ENCODE results near the gene ZFTA. TPM values are rescaled to one million over a fixed set of nuclear protein-coding genes. Genes with fewer than 3 reads are reported as not detected.
"Not testable (repeated sequence)": the region's sequence is repeated elsewhere in the genome, so short reads cannot be mapped to it uniquely, and the experiment has no call there.

The ZFTA gene
- total RNA-seq, 2 donors from 2014 or later = 4.0 to 6.9 TPM

GRCh38 chr11:63802637-63803414 is 34.3 kb upstream of the ZFTA start:
- H3K36me3 Mint-ChIP-seq (ENCODE audit: insufficient read depth in 2 of 2) = no peaks in the 10 kb centered on the region
- H3K27ac Mint-ChIP-seq = no peak overlapping the region
- no peaks in the 10 kb centered on the region for H3K27me3 Mint-ChIP-seq (ENCODE audit: low read depth)
- H3K4me3 Mint-ChIP-seq = no peak overlapping the region
- no peaks in the 10 kb centered on the region for H3K4me1 Mint-ChIP-seq (ENCODE audit: low read depth)
- ATAC-seq (replicated peaks in 1 of 2) (no peak), DNase-seq (no peak)
- H3K9me3 Mint-ChIP-seq = no peaks in the 10 kb centered on the region

- no peak overlapping the region for H3K27ac Mint-ChIP-seq
- peaks cover 6% of the 10 kb centered on the region for H3K27me3 Mint-ChIP-seq (ENCODE audit: low read depth)
- no peaks in the 10 kb centered on the region for H3K4me1 Mint-ChIP-seq (ENCODE audit: low read depth)
- H3K9me3 Mint-ChIP-seq = no peaks in the 10 kb centered on the region
- H3K36me3 Mint-ChIP-seq (ENCODE audit: insufficient read depth in 2 of 2) = no peaks in the 10 kb centered on the region
- ATAC-seq (replicated peaks in 1 of 2) (no peak), DNase-seq (no peak)
- H3K4me3 Mint-ChIP-seq = no peak overlapping the region
Observed at GRCh38 chr11:63800921-63801320, 32.3 kb upstream of the ZFTA start.

- Mint-ChIP-seq H3K9me3 (peaks cover 5 to 9% of the 10 kb centered on the region in 2 donors), H3K36me3 (ENCODE audit: insufficient read depth in 2 of 2) (peaks cover 3 to 15% of the 10 kb centered on the region in 2 donors), H3K4me3 (no peak overlapping the region), H3K4me1 (ENCODE audit: low read depth) (no peaks in the 10 kb centered on the region), H3K27ac (no peak overlapping the region), H3K27me3 (ENCODE audit: low read depth) (peaks cover 6% of the 10 kb centered on the region)
- no peak for ATAC-seq (replicated peaks in 1 of 2)
- DNase-seq = no peak
Observed at GRCh38 chr11:63795066-63795465, 26.5 kb upstream of the ZFTA start.

GRCh38 chr11:63793161-63793560 is 24.6 kb upstream of the ZFTA start:
- no peak for ATAC-seq (replicated peaks in 1 of 2)
- no peaks in the 10 kb centered on the region for H3K4me1 Mint-ChIP-seq (ENCODE audit: low read depth)
- peaks cover 5 to 9% of the 10 kb centered on the region in 2 donors for H3K9me3 Mint-ChIP-seq
- peaks cover 3 to 16% of the 10 kb centered on the region in 2 donors for H3K36me3 Mint-ChIP-seq (ENCODE audit: insufficient read depth in 2 of 2)
- peaks cover 6% of the 10 kb centered on the region for H3K27me3 Mint-ChIP-seq (ENCODE audit: low read depth)
- H3K4me3 Mint-ChIP-seq = no peak overlapping the region
- no peak for DNase-seq
- no peak overlapping the region for H3K27ac Mint-ChIP-seq

- ATAC-seq (replicated peaks in 1 of 2) = no peak
- H3K27me3 Mint-ChIP-seq (ENCODE audit: low read depth) = peaks cover 5% of the 10 kb centered on the region
- no peaks in the 10 kb centered on the region for H3K4me1 Mint-ChIP-seq (ENCODE audit: low read depth)
- no peak overlapping the region for H3K27ac Mint-ChIP-seq
- no peak overlapping the region for H3K4me3 Mint-ChIP-seq
- H3K9me3 Mint-ChIP-seq = peaks cover 5 to 9% of the 10 kb centered on the region in 2 donors
- H3K36me3 Mint-ChIP-seq (ENCODE audit: insufficient read depth in 2 of 2) = peaks cover 3 to 16% of the 10 kb centered on the region in 2 donors
- DNase-seq = no peak
Observed at GRCh38 chr11:63791495-63792167, 23.1 kb upstream of the ZFTA start.

DNA sequence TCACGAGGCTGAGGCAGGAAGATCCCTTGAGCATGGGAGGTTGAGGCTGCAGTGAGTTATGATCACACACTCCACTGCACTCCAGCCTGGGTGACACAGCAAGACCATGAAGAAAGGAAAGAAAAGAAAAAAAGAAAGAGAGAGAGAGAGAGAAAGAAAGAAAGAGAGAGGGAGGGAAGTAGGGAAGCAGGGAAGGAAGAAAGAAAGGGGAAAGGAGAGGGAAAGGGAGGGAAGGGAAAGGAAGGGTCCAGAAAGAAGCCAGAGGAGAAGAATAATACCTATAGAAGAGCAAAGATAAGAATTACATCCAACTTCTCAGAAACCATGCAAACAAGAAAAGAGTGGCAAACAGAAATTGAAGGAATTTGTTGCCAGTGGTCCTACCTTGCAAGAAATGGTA is 17.2 kb upstream of the ZFTA start:
- no peak overlapping the region for H3K27ac Mint-ChIP-seq
- H3K4me3 Mint-ChIP-seq = no peak overlapping the region
- H3K4me1 Mint-ChIP-seq (ENCODE audit: low read depth) = peaks cover 9% of the 10 kb centered on the region

DNA sequence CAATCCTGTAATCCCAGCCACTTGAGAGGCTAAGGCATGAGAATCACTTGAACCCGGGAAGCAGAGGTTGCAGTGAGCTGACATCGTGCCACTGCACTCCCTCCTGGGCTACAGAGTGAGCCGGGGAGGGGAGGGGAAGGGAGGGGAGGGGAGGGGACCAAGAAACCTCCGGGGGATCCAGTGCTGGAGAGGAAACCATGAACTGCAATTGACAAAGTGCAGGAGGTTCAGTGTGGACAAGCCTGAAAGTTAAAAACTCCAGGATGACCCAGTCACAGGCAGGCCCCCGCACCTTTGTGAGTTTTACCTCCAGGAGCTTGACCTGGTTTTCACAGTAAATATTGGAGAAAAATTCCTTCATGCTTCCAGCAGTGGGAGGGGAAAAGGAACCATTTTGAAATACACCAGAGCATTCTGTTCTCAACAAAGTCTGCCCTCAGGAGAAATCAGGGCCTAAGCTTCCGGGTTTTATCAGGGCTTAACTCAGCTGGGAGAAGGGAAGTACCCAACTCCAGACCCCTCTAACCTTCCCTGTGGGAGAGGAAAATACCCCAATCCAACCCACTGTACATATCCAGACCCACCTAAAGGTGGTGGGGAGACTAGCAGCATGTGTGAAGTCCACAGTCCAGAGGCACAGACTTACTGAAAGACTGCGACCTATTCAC is 15.5 kb upstream of the ZFTA start:
- ATAC-seq (replicated peaks in 1 of 2) = no peak
- peaks cover 9% of the 10 kb centered on the region for H3K4me1 Mint-ChIP-seq (ENCODE audit: low read depth)
- no peaks in the 10 kb centered on the region for H3K36me3 Mint-ChIP-seq (ENCODE audit: insufficient read depth in 2 of 2)
- no peak overlapping the region for H3K4me3 Mint-ChIP-seq
- H3K27ac Mint-ChIP-seq = no peak overlapping the region
- no peak for DNase-seq
- H3K27me3 Mint-ChIP-seq (ENCODE audit: low read depth) = no peaks in the 10 kb centered on the region
- H3K9me3 Mint-ChIP-seq = no peaks in the 10 kb centered on the region

More for the DNA sequence above, 17.2 kb upstream of the ZFTA start:
- no peaks in the 10 kb centered on the region for H3K9me3 Mint-ChIP-seq
- H3K27me3 Mint-ChIP-seq (ENCODE audit: low read depth) = no peaks in the 10 kb centered on the region
- no peak for ATAC-seq (replicated peaks in 1 of 2)
- no peak for DNase-seq
- H3K36me3 Mint-ChIP-seq (ENCODE audit: insufficient read depth in 2 of 2) = peaks cover 0 to 3% of the 10 kb centered on the region in 2 donors

DNA sequence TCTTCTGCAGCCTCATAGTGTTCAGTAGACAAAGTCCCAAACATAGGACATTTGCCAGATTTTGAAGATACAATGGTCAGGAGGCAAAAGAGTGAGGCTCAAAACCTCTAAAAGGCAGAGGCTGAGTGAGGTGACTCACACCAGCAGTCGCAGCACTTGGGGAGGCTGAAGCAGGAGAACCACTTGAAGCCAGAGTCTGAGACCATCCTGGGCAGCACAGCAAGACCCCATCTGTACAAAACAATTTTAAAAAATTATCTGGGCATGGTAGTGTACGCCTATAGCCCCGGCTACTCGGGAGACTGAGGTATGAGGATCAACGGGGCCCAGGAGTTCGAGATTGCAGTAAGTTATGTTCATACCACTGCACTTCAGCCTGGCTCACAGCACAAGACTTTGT is 14.2 kb upstream of the ZFTA start:
- no peak overlapping the region for H3K27ac Mint-ChIP-seq
- no peaks in the 10 kb centered on the region for H3K36me3 Mint-ChIP-seq (ENCODE audit: insufficient read depth in 2 of 2)
- no peak overlapping the region for H3K4me3 Mint-ChIP-seq
- DNase-seq = no peak
- peaks cover 3% of the 10 kb centered on the region for H3K27me3 Mint-ChIP-seq (ENCODE audit: low read depth)
- ATAC-seq (replicated peaks in 1 of 2) = no peak
- H3K4me1 Mint-ChIP-seq (ENCODE audit: low read depth) = peaks cover 9% of the 10 kb centered on the region
- H3K9me3 Mint-ChIP-seq = no peaks in the 10 kb centered on the region

DNA sequence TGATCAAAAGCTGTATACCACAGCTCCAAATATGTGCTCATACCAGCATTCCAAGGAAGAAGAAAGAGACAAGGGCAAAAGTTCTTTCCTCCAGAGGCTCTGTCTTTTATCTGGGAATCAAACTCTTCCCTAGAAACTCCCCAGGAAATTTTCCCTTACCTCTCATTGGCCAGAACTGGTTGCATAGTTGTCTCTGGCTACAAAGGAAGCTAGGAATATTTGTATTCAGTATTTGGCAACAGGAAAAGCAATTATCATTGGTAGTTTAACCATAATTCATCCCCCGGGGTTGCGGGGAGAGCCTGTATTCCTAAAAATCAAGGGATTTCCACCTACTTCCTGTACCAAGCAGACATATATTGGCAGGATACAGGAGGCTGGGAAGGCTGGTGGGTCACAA is 10.5 kb upstream of the ZFTA start:
- H3K27ac Mint-ChIP-seq = no peak overlapping the region
- H3K36me3 Mint-ChIP-seq (ENCODE audit: insufficient read depth in 2 of 2) = no peaks in the 10 kb centered on the region
- H3K4me1 Mint-ChIP-seq (ENCODE audit: low read depth) = no peaks in the 10 kb centered on the region
- ATAC-seq (replicated peaks in 1 of 2) (no peak), DNase-seq (no peak)
- no peak overlapping the region for H3K4me3 Mint-ChIP-seq
- H3K9me3 Mint-ChIP-seq = no peaks in the 10 kb centered on the region
- peaks cover 9% of the 10 kb centered on the region for H3K27me3 Mint-ChIP-seq (ENCODE audit: low read depth)

DNA sequence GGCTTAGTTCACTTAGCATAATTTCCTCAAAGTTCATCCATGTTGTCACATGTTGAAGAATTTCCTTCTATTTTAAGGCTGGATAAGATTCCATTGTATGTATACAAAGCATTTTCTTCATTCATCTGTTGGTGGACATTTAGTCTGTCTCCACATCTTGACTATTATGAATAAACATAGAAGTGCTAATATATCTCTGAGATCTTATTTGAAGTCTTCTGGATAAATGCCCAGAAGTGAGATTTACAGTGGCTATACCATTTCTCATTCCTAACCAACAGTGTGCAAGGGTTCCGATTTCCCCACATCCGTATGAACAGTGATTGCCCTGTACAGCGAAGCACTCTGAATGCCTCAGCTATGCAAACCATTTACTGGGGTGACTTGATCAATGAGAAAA is 6.6 kb upstream of the ZFTA start:
- H3K4me3 Mint-ChIP-seq = no peak overlapping the region
- ATAC-seq (replicated peaks in 1 of 2) (no peak), DNase-seq (no peak)

DNA sequence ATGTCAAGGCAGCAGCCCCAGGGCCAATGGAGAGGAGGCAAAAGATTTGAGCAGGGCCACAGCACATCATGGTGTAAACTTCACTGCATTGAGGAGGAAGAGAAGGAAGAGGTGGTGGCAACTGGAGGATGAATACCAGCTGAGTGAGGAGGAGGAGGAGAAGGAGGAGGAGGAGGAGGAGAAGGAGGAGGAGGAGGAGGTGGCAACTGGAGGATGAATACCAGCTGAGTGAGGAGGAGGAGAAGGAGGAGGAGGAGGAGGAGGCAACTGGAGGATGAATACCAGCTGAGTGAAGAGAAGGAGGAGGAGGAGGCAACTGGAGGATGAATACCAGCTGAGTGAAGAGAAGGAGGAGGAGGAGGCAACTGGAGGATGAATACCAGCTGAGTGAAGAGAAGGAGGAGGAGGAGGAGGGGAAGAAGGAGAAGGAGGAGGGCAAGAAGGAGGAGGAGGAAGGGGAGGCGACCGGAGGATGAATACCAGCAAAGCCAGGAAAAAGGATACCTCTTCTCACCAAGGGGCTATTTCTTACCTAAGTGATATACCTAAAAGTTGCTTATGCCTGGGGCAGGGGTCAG is 3.3 kb upstream of the ZFTA start:
- H3K36me3 Mint-ChIP-seq (ENCODE audit: insufficient read depth in 2 of 2) = not testable (repeated sequence)

More for the DNA sequence above, 6.6 kb upstream of the ZFTA start:
- Mint-ChIP-seq H3K27ac (no peak overlapping the region), H3K9me3 (no peaks in the 10 kb centered on the region), H3K36me3 (ENCODE audit: insufficient read depth in 2 of 2) (no peaks in the 10 kb centered on the region), H3K4me1 (ENCODE audit: low read depth) (no peaks in the 10 kb centered on the region), H3K27me3 (ENCODE audit: low read depth) (peaks cover 31% of the 10 kb centered on the region)

DNA sequence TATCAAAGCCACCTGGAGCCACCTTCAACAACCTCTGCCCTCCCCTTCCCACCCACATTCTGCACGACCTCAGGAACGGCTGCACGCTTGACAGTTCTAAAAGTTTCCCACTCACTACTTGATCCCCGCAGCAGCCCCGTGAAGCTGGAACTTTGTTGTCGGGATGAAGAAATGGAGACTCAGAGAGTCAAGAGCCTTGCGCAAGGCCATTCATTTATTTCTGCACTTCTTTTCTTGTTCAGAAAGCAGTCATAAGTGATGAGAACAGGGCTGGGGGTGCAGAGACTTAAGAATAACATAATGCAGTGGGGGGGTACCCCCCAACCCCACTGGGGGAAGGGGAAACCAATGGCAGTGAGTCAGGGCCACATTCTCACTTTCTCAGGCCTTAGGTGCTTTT is 2.2 kb upstream of the ZFTA start:
- DNase-seq = no peak
- Mint-ChIP-seq H3K4me1 (ENCODE audit: low read depth) (peaks cover 16% of the 10 kb centered on the region), H3K4me3 (no peak overlapping the region), H3K9me3 (no peaks in the 10 kb centered on the region), H3K27ac (no peak overlapping the region), H3K36me3 (ENCODE audit: insufficient read depth in 2 of 2) (peaks cover 4% of the 10 kb centered on the region in 2 donors), H3K27me3 (ENCODE audit: low read depth) (peaks cover 25% of the 10 kb centered on the region)
- ATAC-seq (replicated peaks in 1 of 2) = no peak

More for the DNA sequence above, 3.3 kb upstream of the ZFTA start:
- H3K9me3 Mint-ChIP-seq; H3K4me3 Mint-ChIP-seq; H3K4me1 Mint-ChIP-seq (ENCODE audit: low read depth); DNase-seq; H3K27ac Mint-ChIP-seq; ATAC-seq (replicated peaks in 1 of 2): not testable (repeated sequence)
- H3K27me3 Mint-ChIP-seq (ENCODE audit: low read depth) = peaks cover 25% of the 10 kb centered on the region

Data from activated T-cell treated with anti-CD3 and anti-CD28 coated beads, Interleukin-2, amount 50 U/mL, for 72 hours (primary cell).